Skeletal muscle tissue (tissue), 4 donors: ENCODE results near the gene TOP2B. TPM values are rescaled to one million over a fixed set of nuclear protein-coding genes. Genes with fewer than 3 reads are reported as not detected.
A peak's percentile ranks its signal among the peaks of the same experiment; 100 is the strongest.

Experiments
- H3K27ac ChIP-seq: one replicate; pipeline ENCODE4 v1.7.0; 2013; ENCODE audit warnings: mild to moderate bottlenecking, low read depth, low read length, inconsistent platforms
- H3K27me3 ChIP-seq, 3 donors: one replicate each; pipeline ENCODE4 v1.7.0; 2013; ENCODE audit warnings: low read length in 3 of 3; ENCODE audit not compliant: control insufficient read depth in 3 of 3, insufficient read depth in 3 of 3
- H3K36me3 ChIP-seq, 3 donors: one replicate each; pipeline ENCODE4 v1.7.0; 2013; ENCODE audit warnings: low read length in 3 of 3; ENCODE audit not compliant: control insufficient read depth in 3 of 3, insufficient read depth in 3 of 3
- H3K4me1 ChIP-seq, 3 donors: one replicate each; pipeline ENCODE4 v1.7.0; 2013; ENCODE audit warnings: low read length in 3 of 3, mild to moderate bottlenecking in 3 of 3; ENCODE audit not compliant: control insufficient read depth in 3 of 3, insufficient read depth in 3 of 3
- H3K4me3 ChIP-seq, 3 donors: one replicate each; pipeline ENCODE4 v1.7.0; 2013; ENCODE audit warnings: low read length in 3 of 3
- H3K9ac ChIP-seq, 3 donors: one replicate each; pipeline ENCODE4 v1.7.0; 2013; ENCODE audit warnings: low read length in 3 of 3, mild to moderate bottlenecking in 3 of 3, moderate library complexity in 2 of 3, low read depth in 1 of 3
- H3K9me3 ChIP-seq, 3 donors: one replicate each; pipeline ENCODE4 v1.7.0; 2013; ENCODE audit warnings: low read length in 3 of 3; ENCODE audit not compliant: control insufficient read depth in 3 of 3
- total RNA-seq: library from RNA; depleted of rRNA; stranded (reverse); fragments of >200 nt; gene quantifications from one replicate; pipeline ENCODE4 v1.2.3, GENCODE V29; 2014
- donor health status: Osteomylitis.

Gene TOP2B
- total RNA-seq, 1 donor from 2014 or later: 75.2 TPM

DNA sequence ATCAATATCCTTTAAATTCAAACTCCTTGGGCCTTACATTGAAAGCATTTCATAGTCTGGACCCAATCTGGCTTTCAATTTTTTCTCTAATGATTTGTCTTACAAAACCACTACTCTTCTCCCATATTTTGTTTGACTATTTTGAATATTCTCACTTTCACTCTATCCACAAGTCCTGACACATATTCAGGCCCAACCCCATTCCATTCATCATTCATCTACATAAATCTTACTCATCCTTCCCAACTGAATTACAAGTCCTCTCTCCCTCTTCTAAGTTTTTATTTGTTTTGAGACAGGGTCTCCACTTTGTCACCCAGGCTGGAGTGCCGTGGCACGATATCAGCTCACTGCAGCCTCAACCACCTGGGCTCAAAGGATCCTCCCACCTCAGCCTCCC is 43.6 kb downstream of the TOP2B start:
- Histone ChIP-seq H3K27ac (no peak overlapping the region), H3K27me3 (no peaks in the 10 kb centered on the region), H3K4me1 (no peaks in the 10 kb centered on the region), H3K4me3 (no peak overlapping the region), H3K9ac (no peak overlapping the region), H3K9me3 (no peaks in the 10 kb centered on the region), H3K36me3 (peaks cover 9 to 46% (median 42%) of the 10 kb centered on the region in 3 donors)

DNA sequence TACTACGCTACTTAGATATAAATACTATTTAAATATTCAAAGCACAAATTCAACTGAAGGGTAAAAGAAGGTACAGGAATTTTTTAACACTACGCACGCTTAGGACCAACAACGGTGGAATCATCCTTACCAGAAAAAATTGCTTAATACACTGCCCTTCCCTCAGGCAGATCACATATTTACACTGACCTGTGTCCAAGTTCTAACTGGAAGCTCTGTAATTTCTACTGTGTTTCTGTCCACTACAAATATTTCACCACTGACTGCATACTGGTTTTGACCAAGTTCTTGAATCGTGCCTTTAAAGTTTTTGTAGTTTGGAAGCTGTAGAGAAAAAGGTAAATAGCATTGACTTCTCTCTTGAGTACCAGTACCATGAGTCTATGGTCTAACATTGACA is 44.2 kb downstream of the TOP2B start:
- peaks cover 9 to 46% (median 39%) of the 10 kb centered on the region in 3 donors for H3K36me3 ChIP-seq
- H3K4me3 ChIP-seq: no peak overlapping the region
- no peaks in the 10 kb centered on the region for H3K9me3 ChIP-seq
- H3K9ac ChIP-seq: no peak overlapping the region
- H3K27me3 ChIP-seq: no peaks in the 10 kb centered on the region
- H3K4me1 ChIP-seq: no peaks in the 10 kb centered on the region
- H3K27ac ChIP-seq: no peak overlapping the region

DNA sequence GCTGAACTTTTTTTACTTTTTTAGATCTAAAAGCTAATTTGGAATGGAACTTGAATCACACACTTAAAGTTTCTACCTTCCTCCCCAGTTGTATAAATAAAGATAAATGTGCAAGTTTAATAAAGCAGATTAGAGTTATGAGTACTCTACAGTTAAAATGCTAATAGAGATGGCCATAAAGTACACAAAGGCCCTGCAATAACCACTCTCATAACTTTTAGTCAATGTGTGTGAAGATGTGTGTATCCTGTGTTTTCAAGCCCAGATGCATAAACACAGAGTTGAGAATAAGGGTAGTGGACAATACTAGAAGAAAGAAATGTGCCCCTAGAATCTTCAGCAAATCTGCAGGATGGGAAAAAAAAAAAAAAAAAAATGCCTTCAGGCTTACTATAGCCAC is 45.3 kb downstream of the TOP2B start:
- no peak overlapping the region for H3K9ac ChIP-seq
- H3K36me3 ChIP-seq: peaks cover 5 to 44% (median 31%) of the 10 kb centered on the region in 3 donors
- H3K9me3 ChIP-seq: no peaks in the 10 kb centered on the region
- no peaks in the 10 kb centered on the region for H3K27me3 ChIP-seq
- H3K27ac ChIP-seq: no peak overlapping the region
- H3K4me3 ChIP-seq: no peak overlapping the region
- H3K4me1 ChIP-seq: no peaks in the 10 kb centered on the region

DNA sequence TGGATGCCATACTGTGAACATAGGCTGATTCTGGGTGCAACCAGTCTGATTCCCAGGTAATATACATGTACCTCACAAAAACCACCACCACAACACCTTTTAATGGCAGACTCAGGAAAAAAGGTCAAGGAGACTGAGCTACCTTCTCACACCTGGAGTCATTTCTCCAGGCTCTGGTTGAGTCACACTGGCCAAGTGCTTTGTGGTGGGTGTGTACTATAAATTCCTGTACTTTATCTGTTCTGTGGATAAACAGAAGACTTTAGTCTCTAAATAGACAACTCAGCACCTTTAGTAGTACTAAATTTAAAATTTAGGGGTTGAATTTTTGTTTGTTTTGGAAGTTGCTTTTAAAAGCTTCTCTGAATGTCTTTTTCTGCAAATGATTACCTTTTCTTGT is 46.7 kb downstream of the TOP2B start:
- H3K27me3 ChIP-seq: no peaks in the 10 kb centered on the region
- H3K4me3 ChIP-seq: no peak overlapping the region
- no peak overlapping the region for H3K27ac ChIP-seq
- H3K4me1 ChIP-seq: no peaks in the 10 kb centered on the region
- H3K36me3 ChIP-seq: peaks cover 10 to 45% (median 33%) of the 10 kb centered on the region in 3 donors
- no peak overlapping the region for H3K9ac ChIP-seq
- no peaks in the 10 kb centered on the region for H3K9me3 ChIP-seq

DNA sequence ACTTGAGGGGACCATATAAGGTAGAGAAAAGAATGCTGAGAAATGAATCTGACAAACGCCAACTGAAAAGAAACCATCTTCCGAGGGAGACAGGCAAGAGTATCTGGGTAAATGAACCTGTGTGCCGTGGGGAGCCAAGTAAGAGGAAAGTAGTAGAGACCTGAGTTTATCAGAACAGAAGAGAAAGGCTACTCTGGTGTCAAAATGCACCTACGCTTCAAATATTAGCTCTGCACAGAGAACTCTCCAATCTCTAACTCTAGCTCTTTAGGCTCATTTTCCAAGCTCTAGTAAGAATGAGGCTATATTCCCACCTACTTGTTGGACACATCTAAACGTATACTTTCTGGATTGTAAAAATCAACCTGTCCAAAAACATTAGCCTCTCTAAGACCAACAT is 53.5 kb downstream of the TOP2B start:
- Histone ChIP-seq H3K4me1 (no peaks in the 10 kb centered on the region), H3K9ac (no peak overlapping the region), H3K9me3 (no peaks in the 10 kb centered on the region), H3K27me3 (no peaks in the 10 kb centered on the region), H3K4me3 (no peak overlapping the region), H3K36me3 (peaks cover 15 to 61% (median 59%) of the 10 kb centered on the region in 3 donors), H3K27ac (no peak overlapping the region)

DNA sequence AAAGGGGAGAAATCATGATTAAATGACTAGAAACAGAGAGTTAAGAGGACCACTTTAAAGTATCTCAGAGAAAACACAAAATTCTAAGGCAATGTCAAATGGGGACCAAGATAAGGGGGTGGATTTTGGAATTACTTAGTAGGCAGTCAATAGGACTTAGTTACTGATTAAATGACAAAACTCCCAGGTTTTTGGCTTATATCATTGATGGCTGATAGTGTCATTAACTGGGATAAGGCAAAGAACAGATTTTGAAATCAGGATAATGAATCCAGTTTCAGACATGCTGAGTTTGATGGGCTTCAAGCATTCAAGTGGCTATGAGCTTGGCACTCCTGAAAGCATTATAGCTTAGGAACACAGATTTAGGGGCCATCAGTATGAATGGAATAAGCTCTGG is 53.9 kb downstream of the TOP2B start:
- Histone ChIP-seq H3K4me1 (no peaks in the 10 kb centered on the region), H3K36me3 (peaks cover 15 to 61% (median 59%) of the 10 kb centered on the region in 3 donors), H3K27ac (no peak overlapping the region), H3K4me3 (no peak overlapping the region), H3K27me3 (no peaks in the 10 kb centered on the region), H3K9ac (no peak overlapping the region), H3K9me3 (no peaks in the 10 kb centered on the region)

DNA sequence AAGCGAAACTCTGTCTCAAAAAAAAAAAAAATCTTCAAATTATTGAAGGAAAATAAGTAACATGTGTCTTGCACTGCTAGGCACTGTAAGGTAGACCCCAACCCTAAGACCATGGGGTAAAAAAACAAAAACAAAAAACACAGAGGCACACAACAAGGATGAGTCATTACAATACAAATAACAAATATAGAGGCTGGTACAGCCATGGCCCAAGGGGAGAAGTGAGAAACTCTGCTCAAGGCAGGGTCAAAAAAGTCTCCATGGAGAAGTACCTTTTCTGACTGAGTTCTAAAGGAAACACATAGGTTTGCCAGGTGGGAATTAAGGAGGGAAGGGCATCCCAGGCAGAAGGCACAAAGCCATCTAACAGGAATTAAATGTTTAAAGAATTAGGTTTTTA is 54.5 kb downstream of the TOP2B start:
- H3K27ac ChIP-seq: no peak overlapping the region
- no peaks in the 10 kb centered on the region for H3K9me3 ChIP-seq
- H3K9ac ChIP-seq: no peak overlapping the region
- no peaks in the 10 kb centered on the region for H3K4me1 ChIP-seq
- no peak overlapping the region for H3K4me3 ChIP-seq
- no peaks in the 10 kb centered on the region for H3K27me3 ChIP-seq
- H3K36me3 ChIP-seq: peaks cover 15 to 60% (median 59%) of the 10 kb centered on the region in 3 donors

DNA sequence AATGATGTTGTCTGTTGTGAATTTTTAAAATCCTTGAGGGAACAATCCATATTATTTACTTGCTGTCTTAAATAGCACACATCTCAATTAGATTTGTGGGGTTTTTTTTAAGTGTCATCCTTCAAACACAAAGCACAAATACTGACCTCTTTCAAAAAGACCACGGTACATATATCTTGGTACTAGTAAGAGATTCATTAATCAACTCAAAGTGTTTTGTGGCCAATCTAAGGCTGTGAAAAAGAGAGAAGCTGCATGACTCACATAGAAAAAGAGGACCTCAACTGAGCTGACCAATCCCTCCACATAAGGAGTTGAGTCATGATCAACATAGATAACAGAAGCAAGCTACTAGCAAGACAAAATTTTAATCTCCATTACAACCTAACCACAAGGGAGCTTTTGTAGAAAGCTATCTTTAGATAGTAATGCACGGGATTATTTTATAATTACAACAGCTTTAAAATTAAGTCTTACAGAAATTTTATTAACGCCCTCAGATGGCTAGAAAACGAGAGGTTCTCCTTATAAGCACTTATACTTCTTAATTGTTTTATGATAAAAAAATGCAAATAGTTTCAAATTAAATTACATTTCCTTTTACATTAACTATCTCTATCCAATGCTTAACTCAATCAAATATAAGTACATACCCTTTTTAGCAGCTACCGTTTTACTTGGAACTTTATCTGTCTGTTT is 60.5 kb downstream of the TOP2B start:
- H3K27me3 ChIP-seq: no peaks in the 10 kb centered on the region
- peaks cover 5 to 9% (median 7%) of the 10 kb centered on the region in 3 donors for H3K4me1 ChIP-seq
- H3K9ac ChIP-seq: no peak overlapping the region
- no peaks in the 10 kb centered on the region for H3K9me3 ChIP-seq
- H3K36me3 ChIP-seq: peaks cover 5 to 30% (median 26%) of the 10 kb centered on the region in 3 donors
- peak overlapping the region; percentile 50 for H3K27ac ChIP-seq
- no peak overlapping the region for H3K4me3 ChIP-seq

DNA sequence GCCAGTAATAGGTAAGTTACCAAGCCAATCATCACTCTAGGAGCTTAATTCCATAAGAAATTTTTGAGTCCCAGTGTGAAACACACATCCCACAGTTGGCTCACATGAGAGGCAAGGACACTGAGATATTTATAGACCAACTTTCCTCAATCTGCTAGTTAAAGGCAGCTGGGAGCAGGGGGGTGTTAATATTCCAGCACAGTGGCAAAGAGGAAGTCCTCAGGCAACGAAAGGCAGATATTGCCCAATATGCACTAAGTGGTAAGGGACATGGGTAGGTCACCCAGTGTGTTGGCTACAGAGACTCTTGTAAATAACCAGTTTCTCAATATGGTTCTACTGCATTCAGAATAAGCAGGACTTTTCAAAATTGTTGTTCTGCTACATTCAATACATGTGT is 61.0 kb downstream of the TOP2B start:
- Histone ChIP-seq H3K4me3 (no peak overlapping the region), H3K9ac (no peak overlapping the region), H3K36me3 (peaks cover 6 to 30% (median 26%) of the 10 kb centered on the region in 3 donors), H3K27ac (peak overlapping the region; percentile 50), H3K4me1 (peaks cover 5 to 9% (median 7%) of the 10 kb centered on the region in 3 donors), H3K27me3 (no peaks in the 10 kb centered on the region), H3K9me3 (no peaks in the 10 kb centered on the region)

DNA sequence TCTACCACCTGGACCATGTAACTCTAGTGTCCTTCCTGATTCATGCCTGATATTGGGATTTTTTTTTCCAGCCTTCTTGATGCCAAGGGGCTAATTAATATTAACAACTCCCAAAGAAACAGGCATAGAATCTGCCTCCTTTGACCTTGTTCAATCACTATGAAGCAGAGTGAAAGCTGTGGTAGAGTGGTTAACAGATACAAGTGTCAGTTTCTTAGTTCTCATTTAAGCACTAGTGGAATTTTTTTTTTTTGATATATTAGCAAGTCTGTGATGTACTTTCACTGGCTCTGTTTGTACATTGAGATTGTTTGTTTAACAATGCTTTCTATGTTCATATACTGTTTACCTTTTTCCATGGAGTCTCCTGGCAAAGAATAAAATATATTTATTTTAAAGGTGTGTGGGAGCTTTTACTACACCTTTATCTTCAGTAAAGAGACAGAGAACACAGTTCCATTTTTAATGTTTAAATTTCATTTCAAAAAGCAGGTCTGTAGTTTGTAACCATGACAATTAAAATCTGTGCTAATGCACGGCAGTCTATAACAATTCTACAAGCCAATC is 67.1 kb downstream of the TOP2B start:
- H3K4me3 ChIP-seq: no peak overlapping the region
- no peaks in the 10 kb centered on the region for H3K27me3 ChIP-seq
- no peak overlapping the region for H3K27ac ChIP-seq
- peaks cover 13 to 40% (median 30%) of the 10 kb centered on the region in 3 donors for H3K36me3 ChIP-seq
- H3K9me3 ChIP-seq: no peaks in the 10 kb centered on the region
- H3K4me1 ChIP-seq: peaks cover 8 to 10% (median 10%) of the 10 kb centered on the region in 3 donors
- H3K9ac ChIP-seq: no peak overlapping the region
